ENCODE measurements around the gene UPF2. TPM values are rescaled to one million over a fixed set of nuclear protein-coding genes. Genes with fewer than 3 reads are reported as not detected.

Gene UPF2
- polyA plus RNA-seq, 3 donors, result 2.7 to 6.7 (median 4.3) TPM

- TF ChIP-seq CTCF (IDR thresholded peaks at IDR 0.05), result no peak
- no peak overlapping the region for H3K27ac Mint-ChIP-seq
- H2AFZ ChIP-seq (ENCODE audit: insufficient read depth, low read depth, low read length, poor library complexity, severe bottlenecking), result no peak overlapping the region
- H3K27ac ChIP-seq (ENCODE audit: low read depth in 1 of 2, low read length in 2 of 2), result no peak overlapping the region
- no peaks in the 10 kb centered on the region for H3K79me2 ChIP-seq (ENCODE audit: insufficient read depth, low read length)
- no peaks in the 10 kb centered on the region for H3K4me1 ChIP-seq (ENCODE audit: control insufficient read depth in 1 of 2, insufficient read depth in 2 of 2, low read length in 2 of 2)
- intact Hi-C loops (cut with micrococcal nuclease), result no loop called here
- no peaks in the 10 kb centered on the region for H3K36me3 ChIP-seq (replicated peaks in 1 of 2; ENCODE audit: control insufficient read depth in 1 of 2, insufficient read depth in 2 of 2, low read length in 2 of 2)
- no peaks in the 10 kb centered on the region for H4K20me1 ChIP-seq (ENCODE audit: insufficient read depth, low read length)
- H3K27me3 Mint-ChIP-seq (ENCODE audit: low read depth in 3 of 3), result peaks cover 0 to 8% (median 0%) of the 10 kb centered on the region in 3 donors
- WGBS (ENCODE audit: insufficient coverage), result 100% methylated on average over 1 of the region's 5 CpGs
- H3K27me3 ChIP-seq (ENCODE audit: control insufficient read depth in 2 of 2, insufficient read depth in 2 of 2, low read length in 2 of 2), result no peaks in the 10 kb centered on the region
- no peak overlapping the region for H3K9ac ChIP-seq (ENCODE audit: insufficient read depth, low read length, poor library complexity, severe bottlenecking)
- no peak overlapping the region for H3K4me2 ChIP-seq (replicated peaks; ENCODE audit: extremely low read depth, low read length, poor library complexity, severe bottlenecking)
- no peaks in the 10 kb centered on the region for H3K4me1 Mint-ChIP-seq
- H3K4me3 Mint-ChIP-seq, result no peak overlapping the region
- peaks cover 0 to 9% of the 10 kb centered on the region in 2 donors for H3K9me3 ChIP-seq (replicated peaks in 1 of 2; ENCODE audit: control insufficient read depth in 1 of 2, insufficient read depth in 1 of 2, low read length in 2 of 2)
- H3K36me3 Mint-ChIP-seq, result no peaks in the 10 kb centered on the region
- peaks cover 0 to 10% (median 3%) of the 10 kb centered on the region in 7 donors for H3K9me3 Mint-ChIP-seq
- DNase-seq, result no peak
- no peak overlapping the region for H3K4me3 ChIP-seq (replicated peaks in 1 of 3; ENCODE audit: low read depth in 2 of 3, low read length in 3 of 3)
These were observed 147.0 kb downstream of the UPF2 start for GRCh38 chr10:11895598-11895997.

GRCh38 chr10:11895108-11895466 is 147.5 kb downstream of the UPF2 start:
- H3K27me3 ChIP-seq (ENCODE audit: control insufficient read depth in 2 of 2, insufficient read depth in 2 of 2, low read length in 2 of 2), result no peaks in the 10 kb centered on the region
- Mint-ChIP-seq H3K9me3 (peaks cover 0 to 10% (median 3%) of the 10 kb centered on the region in 7 donors), H3K27ac (no peak overlapping the region), H3K4me1 (no peaks in the 10 kb centered on the region), H3K4me3 (no peak overlapping the region), H3K27me3 (ENCODE audit: low read depth in 3 of 3) (peaks cover 0 to 8% (median 0%) of the 10 kb centered on the region in 3 donors), H3K36me3 (no peaks in the 10 kb centered on the region)
- H3K4me1 ChIP-seq (ENCODE audit: control insufficient read depth in 1 of 2, insufficient read depth in 2 of 2, low read length in 2 of 2), result no peaks in the 10 kb centered on the region
- H3K4me2 ChIP-seq (replicated peaks; ENCODE audit: extremely low read depth, low read length, poor library complexity, severe bottlenecking), result no peak overlapping the region
- peaks cover 0 to 9% of the 10 kb centered on the region in 2 donors for H3K9me3 ChIP-seq (replicated peaks in 1 of 2; ENCODE audit: control insufficient read depth in 1 of 2, insufficient read depth in 1 of 2, low read length in 2 of 2)
- H2AFZ ChIP-seq (ENCODE audit: insufficient read depth, low read depth, low read length, poor library complexity, severe bottlenecking), result no peak overlapping the region
- no peaks in the 10 kb centered on the region for H3K79me2 ChIP-seq (ENCODE audit: insufficient read depth, low read length)
- H3K4me3 ChIP-seq (replicated peaks in 1 of 3; ENCODE audit: low read depth in 2 of 3, low read length in 3 of 3), result no peak overlapping the region
- no peaks in the 10 kb centered on the region for H4K20me1 ChIP-seq (ENCODE audit: insufficient read depth, low read length)
- intact Hi-C loops (cut with micrococcal nuclease), result no loop called here
- no peak for DNase-seq
- H3K27ac ChIP-seq (ENCODE audit: low read depth in 1 of 2, low read length in 2 of 2), result no peak overlapping the region
- H3K36me3 ChIP-seq (replicated peaks in 1 of 2; ENCODE audit: control insufficient read depth in 1 of 2, insufficient read depth in 2 of 2, low read length in 2 of 2), result no peaks in the 10 kb centered on the region
- WGBS (ENCODE audit: insufficient coverage), result 94% methylated on average over 11 of the region's 11 CpGs
- H3K9ac ChIP-seq (ENCODE audit: insufficient read depth, low read length, poor library complexity, severe bottlenecking), result no peak overlapping the region
- TF ChIP-seq CTCF (IDR thresholded peaks at IDR 0.05), result no peak
